ENCODE results near the gene ANO3.

ANO3 gene

GRCh38 chr11:26365284-26365683, 33.4 kb downstream of the ANO3 start:
- DNase-seq, result no peak

GRCh38 chr11:26377619-26378018, 45.7 kb downstream of the ANO3 start:
- DNase-seq, result no peak

- DNase-seq, result no peak
These were observed 67.4 kb downstream of the ANO3 start for GRCh38 chr11:26399336-26399735.

GRCh38 chr11:26410706-26411366, 78.9 kb downstream of the ANO3 start:
- DNase-seq, result no peak

- no peak for DNase-seq
These were observed 81.0 kb downstream of the ANO3 start for GRCh38 chr11:26412955-26413354.

GRCh38 chr11:26418386-26418912, 86.5 kb downstream of the ANO3 start:
- no peak for DNase-seq

GRCh38 chr11:26420331-26420730, 88.4 kb downstream of the ANO3 start:
- DNase-seq, result no peak

- no peak for DNase-seq
These were observed 92.3 kb downstream of the ANO3 start for GRCh38 chr11:26424255-26424654.

- no peak for DNase-seq
These were observed 107.9 kb downstream of the ANO3 start for GRCh38 chr11:26439854-26440253.

- DNase-seq, result no peak
These were observed 110.2 kb downstream of the ANO3 start for GRCh38 chr11:26442131-26442530.

GRCh38 chr11:26443617-26444016, 111.7 kb downstream of the ANO3 start:
- no peak for DNase-seq

- DNase-seq, result no peak
These were observed 125.7 kb downstream of the ANO3 start for GRCh38 chr11:26457636-26458035.

GRCh38 chr11:26465274-26465673, 133.3 kb downstream of the ANO3 start:
- no peak for DNase-seq

- no peak for DNase-seq
These were observed 135.6 kb downstream of the ANO3 start for GRCh38 chr11:26467506-26467905.

- DNase-seq, result no peak
These were observed 139.1 kb downstream of the ANO3 start for GRCh38 chr11:26470992-26471391.

GRCh38 chr11:26473216-26474194, 141.6 kb downstream of the ANO3 start:
- no peak for DNase-seq

- DNase-seq, result no peak
These were observed 142.5 kb downstream of the ANO3 start for GRCh38 chr11:26474401-26474800.

GRCh38 chr11:26477396-26477795, 145.5 kb downstream of the ANO3 start:
- no peak for DNase-seq

GRCh38 chr11:26478710-26479109, 146.8 kb downstream of the ANO3 start:
- no peak for DNase-seq

- no peak for DNase-seq
These were observed 148.1 kb downstream of the ANO3 start for GRCh38 chr11:26480041-26480440.

GRCh38 chr11:26483108-26483507, 151.2 kb downstream of the ANO3 start:
- no peak for DNase-seq

GRCh38 chr11:26490546-26490945, 158.6 kb downstream of the ANO3 start:
- no peak for DNase-seq

GRCh38 chr11:26493616-26494015, 161.7 kb downstream of the ANO3 start:
- no peak for DNase-seq

GRCh38 chr11:26507229-26507628, 175.3 kb downstream of the ANO3 start:
- no peak for DNase-seq

All from stimulated activated naive CD4-positive, alpha-beta T cell (primary cell).